Heart right ventricle (tissue), 16 donors: ENCODE measurements around the gene PRR29. TPM values are rescaled to one million over a fixed set of nuclear protein-coding genes. Genes with fewer than 3 reads are reported as not detected.

Experiments used
- ATAC-seq, 8 donors: fragments of 200-7000 bp; cut with Tn5 transposase; one replicate each; pipeline ENCODE4 v1.9.1; 2020; ENCODE audit warnings: mild to moderate bottlenecking in 8 of 8, moderate library complexity in 8 of 8, moderate number of reproducible peaks in 1 of 8
- DNase-seq, 2 donors: peaks; one replicate each; pipeline ENCODE4 v3.0.0-alpha.2; 2020
- H3K27ac ChIP-seq, 10 donors: fragments of 200-600 bp; sonication (generic) in 2 of 10; one replicate each; pipeline versions ENCODE4 v1.5.0 to v1.8.0; 2020 to 2022; ENCODE audit warnings: mild to moderate bottlenecking in 3 of 10
- H3K27me3 ChIP-seq, 7 donors: fragments of 200-600 bp; one replicate each; pipeline ENCODE4 v1.8.0; 2021 to 2022; ENCODE audit warnings: mild to moderate bottlenecking in 2 of 7
- H3K36me3 ChIP-seq, 9 donors: fragments of 200-600 bp; sonication (generic) in 1 of 9; one replicate each; pipeline versions ENCODE4 v1.5.0 to v1.8.0; 2020 to 2022; ENCODE audit warnings: mild to moderate bottlenecking in 2 of 9
- H3K4me1 ChIP-seq, 9 donors: fragments of 200-600 bp; sonication (generic) in 1 of 9; one replicate each; pipeline versions ENCODE4 v1.5.0 to v1.8.0; 2020 to 2022; ENCODE audit warnings: mild to moderate bottlenecking in 4 of 9
- H3K4me3 ChIP-seq, 10 donors: fragments of 200-600 bp; sonication (generic) in 2 of 10; one replicate each; pipeline versions ENCODE4 v1.5.0 to v1.8.0; 2020 to 2022; ENCODE audit warnings: mild to moderate bottlenecking in 7 of 10, moderate library complexity in 2 of 10
- H3K9me3 ChIP-seq, 11 donors: fragments of 200-600 bp in 10 of 11; sonication (generic) in 2 of 11; one replicate each; pipeline versions ENCODE4 v1.5.0 to v1.8.0; 2013 to 2022; ENCODE audit warnings: mild to moderate bottlenecking in 2 of 11, control low read depth in 1 of 11, moderate library complexity in 1 of 11
- WGBS, 2 donors: extraction: QIAGEN DNeasy Blood & Tissue Kit; methylation state at CpG; one replicate each; pipeline ENCODE4 v1.1.7; 2013; ENCODE audit warnings: inconsistent platforms in 1 of 2; 5-methylcytosine and 5-hydroxymethylcytosine counted together
- intact Hi-C, 10 donors: fragments of 100-400 bp; cut with DNase I; formaldehyde crosslinking; loops; one replicate each; pipeline versions ENCODE4 v1.11.1 to v1.14.2; 2022
- polyA plus RNA-seq, 2 donors: library from polyadenylated mRNA; stranded (reverse); fragments of 200-250 nt; gene quantifications; one replicate each; pipeline ENCODE4 v1.2.3, GENCODE V29; 2013
- total RNA-seq, 10 donors: library from RNA; stranded (reverse); fragmentation: NEBNext Ultra II Directional in 3 of 10; extraction: Animal tissue kit (Norgen Biotek cat#: 25700) in 3 of 10; gene quantifications; one replicate each; pipeline versions ENCODE4 v1.2.1 to v1.2.4, GENCODE V29; 2021 to 2023
- TF ChIP-seq, protein P1 (sequence below), 9 donors: fragments of 200-600 bp; sonication (generic) in 2 of 9; IDR thresholded peaks; one replicate each; pipeline versions ENCODE4 v1.5.0 to v1.8.0; 2021 to 2022; ENCODE audit warnings: antibody characterized with exemption in 9 of 9, mild to moderate bottlenecking in 5 of 9, moderate library complexity in 1 of 9
- donor health status: Arrhythmogenic right ventricular cardiomyopathy.
- donor health status: ischemic (EF 13 %, LVEDD 7.1; RV severe dilation, severe dysfunction).
- donor health status: healthy with polysubstance abuse.
- donor health status: DM: no; HTN: yes; CAD: no.
- donor health status: DM: no; HTN: no; CAD: no.
- donor health status: ischemic (EF 25% LVEDD 6.9; RV normal size, moderate dysfunction).
- donor health status: ischemic (EF 25% LVEDD 5.7; RV mildly dilated, moderate dysfunction).
- donor health status: healthy.
- donor health status: DM: yes; HTN: yes; CAD: no.
- donor health status: Ischemic cardiomyopathy.
- donor health status: ischemic (EF 35%, LVEDD 5.7; RV mildly dilated, moderate dysfunction).
- donor health status: nonischemic (EF 11% LVEDD 7.7; RV severe dilation, severe dysfunction).
- donor health status: DM: yes; HTN: yes; CAD: no.
- donor health status: PGD.
- donor health status: ischemic (EF 29% LVEDD 5.4; RV normal size, mild dysfunction).
- donor health status: nonischemic (EF 23%, LVEDD 6.1; RV moderate dilation, normal function).

Gene PRR29
- total and polyA plus RNA-seq, 12 donors = 0.21 to 0.66 (median 0.31) TPM; not detected in 4

DNA sequence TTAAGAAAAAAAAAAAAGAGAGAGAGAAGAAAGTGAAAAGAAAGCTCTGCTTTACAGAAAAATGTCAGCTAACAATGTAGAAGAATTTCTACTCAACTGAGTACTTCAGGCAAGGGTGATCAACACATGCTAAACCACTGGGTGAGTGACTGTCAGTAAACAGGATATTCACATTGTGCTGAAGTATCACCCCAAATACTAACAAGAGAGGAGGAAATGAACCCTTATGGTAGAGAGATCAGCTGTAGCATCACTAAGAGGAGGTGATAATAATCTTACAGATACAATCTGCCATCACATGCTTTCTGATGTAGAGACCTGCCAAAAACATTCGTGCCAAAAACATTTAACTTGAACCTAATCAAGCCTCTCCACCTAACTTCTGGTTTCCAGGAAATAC is 53.0 kb downstream of the PRR29 start:
- Histone ChIP-seq H3K9me3 (no peaks in the 10 kb centered on the region), H3K27me3 (no peaks in the 10 kb centered on the region), H3K27ac (peak overlapping the region in 1 of 10 donors; percentile 71), H3K36me3 (peaks cover 5 to 100% (median 36%) of the 10 kb centered on the region in 9 donors), H3K4me1 (peaks cover 0 to 10% (median 0%) of the 10 kb centered on the region in 9 donors), H3K4me3 (no peak overlapping the region)
- peak in 5 of 8 donors; percentile 46 to 75 (median 55) for ATAC-seq
- intact Hi-C loops = no loop called here
- DNase-seq = no peak
- 55 to 62% methylated on average over 1 of the region's 1 CpG for WGBS, 2 donors
- TF ChIP-seq, protein P1, sequence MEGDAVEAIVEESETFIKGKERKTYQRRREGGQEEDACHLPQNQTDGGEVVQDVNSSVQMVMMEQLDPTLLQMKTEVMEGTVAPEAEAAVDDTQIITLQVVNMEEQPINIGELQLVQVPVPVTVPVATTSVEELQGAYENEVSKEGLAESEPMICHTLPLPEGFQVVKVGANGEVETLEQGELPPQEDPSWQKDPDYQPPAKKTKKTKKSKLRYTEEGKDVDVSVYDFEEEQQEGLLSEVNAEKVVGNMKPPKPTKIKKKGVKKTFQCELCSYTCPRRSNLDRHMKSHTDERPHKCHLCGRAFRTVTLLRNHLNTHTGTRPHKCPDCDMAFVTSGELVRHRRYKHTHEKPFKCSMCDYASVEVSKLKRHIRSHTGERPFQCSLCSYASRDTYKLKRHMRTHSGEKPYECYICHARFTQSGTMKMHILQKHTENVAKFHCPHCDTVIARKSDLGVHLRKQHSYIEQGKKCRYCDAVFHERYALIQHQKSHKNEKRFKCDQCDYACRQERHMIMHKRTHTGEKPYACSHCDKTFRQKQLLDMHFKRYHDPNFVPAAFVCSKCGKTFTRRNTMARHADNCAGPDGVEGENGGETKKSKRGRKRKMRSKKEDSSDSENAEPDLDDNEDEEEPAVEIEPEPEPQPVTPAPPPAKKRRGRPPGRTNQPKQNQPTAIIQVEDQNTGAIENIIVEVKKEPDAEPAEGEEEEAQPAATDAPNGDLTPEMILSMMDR (IDR thresholded peaks at IDR 0.05) = no peak

DNA sequence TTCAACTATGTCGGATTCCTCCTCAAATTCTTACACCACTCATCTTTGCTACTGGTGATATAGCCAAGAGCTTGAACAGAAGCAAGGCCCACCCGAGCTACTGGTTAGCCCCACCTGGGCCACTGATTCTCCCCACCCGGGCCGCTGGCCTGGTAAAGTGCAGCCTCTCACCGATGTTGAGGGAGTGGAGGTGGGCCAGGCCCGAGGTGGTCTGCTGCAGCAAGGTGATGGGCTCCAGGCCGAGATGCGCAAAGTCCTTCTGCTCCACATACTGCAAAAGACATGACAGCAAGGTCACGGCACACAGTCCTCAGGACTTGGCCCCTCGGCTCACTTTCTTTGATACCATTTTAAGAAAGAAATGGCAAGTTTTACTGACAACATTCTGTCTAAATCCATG is 55.0 kb downstream of the PRR29 start:
- Histone ChIP-seq H3K9me3 (no peaks in the 10 kb centered on the region), H3K4me1 (peaks cover 0 to 10% (median 0%) of the 10 kb centered on the region in 9 donors), H3K27me3 (no peaks in the 10 kb centered on the region), H3K27ac (no peak overlapping the region), H3K4me3 (no peak overlapping the region), H3K36me3 (peaks cover 0 to 100% (median 44%) of the 10 kb centered on the region in 9 donors)
- intact Hi-C loops = no loop called here
- WGBS, 2 donors = 94 to 97% methylated on average over 10 of the region's 10 CpGs
- ATAC-seq (no peak), DNase-seq (no peak)
- TF ChIP-seq, protein P1 (IDR thresholded peaks at IDR 0.05) = no peak

Other genes with a start within 250 kb of the PRR29 start
- 100 to 1,000 TPM in 3 of 10 donors, 10 to 100 TPM in 7; 76.7 to 153 (median 90.6) TPM for gene CCDC47, start 224.8 kb upstream of the PRR29 start, total RNA-seq
- gene CCDC47, start 224.8 kb upstream of the PRR29 start, polyA plus RNA-seq = 10 to 100 TPM; 32.0 to 86.7 TPM
- gene DDX42, start 224.2 kb upstream of the PRR29 start, total RNA-seq = 10 to 100 TPM; 54.8 to 69.9 (median 65.0) TPM
- 10 to 100 TPM; 27.7 to 56.4 TPM for gene DDX42, start 224.2 kb upstream of the PRR29 start, polyA plus RNA-seq
- gene PSMC5, start 170.9 kb upstream of the PRR29 start, total RNA-seq = 100 to 1,000 TPM in 9 of 10 donors, 10 to 100 TPM in 1; 92.9 to 153 (median 119) TPM
- gene PSMC5, start 170.9 kb upstream of the PRR29 start, polyA plus RNA-seq = 100 to 1,000 TPM; 161 to 228 TPM
- gene FTSJ3, start 170.7 kb upstream of the PRR29 start, total RNA-seq = 10 to 100 TPM; 17.5 to 43.0 (median 28.4) TPM
- gene FTSJ3, start 170.7 kb upstream of the PRR29 start, polyA plus RNA-seq = 10 to 100 TPM; 14.0 to 29.9 TPM
- 10 to 100 TPM; 11.6 to 35.7 (median 17.3) TPM for gene SMARCD2, start 155.7 kb upstream of the PRR29 start, total RNA-seq
- 10 to 100 TPM; 23.6 to 31.3 TPM for gene SMARCD2, start 155.7 kb upstream of the PRR29 start, polyA plus RNA-seq
- not detected for gene CSH2, start 124.7 kb upstream of the PRR29 start, total RNA-seq
- not detected for gene CSH2, start 124.7 kb upstream of the PRR29 start, polyA plus RNA-seq
- gene GH2, start 116.4 kb upstream of the PRR29 start, total RNA-seq = not detected
- not detected for gene GH2, start 116.4 kb upstream of the PRR29 start, polyA plus RNA-seq
- gene CSH1, start 101.8 kb upstream of the PRR29 start, total RNA-seq = not detected
- not detected for gene CSH1, start 101.8 kb upstream of the PRR29 start, polyA plus RNA-seq
- gene CSHL1, start 87.1 kb upstream of the PRR29 start, total RNA-seq = not detected
- gene CSHL1, start 87.1 kb upstream of the PRR29 start, polyA plus RNA-seq = not detected
- not detected for gene GH1, start 79.5 kb upstream of the PRR29 start, total RNA-seq
- gene GH1, start 79.5 kb upstream of the PRR29 start, polyA plus RNA-seq = not detected
- gene CD79B, start 66.0 kb upstream of the PRR29 start, total RNA-seq = 1 to 10 TPM; 2.2 to 7.8 (median 3.4) TPM
- gene CD79B, start 66.0 kb upstream of the PRR29 start, polyA plus RNA-seq = 10 to 100 TPM in 1 of 2 donors, 1 to 10 TPM in 1; 5.8 to 11.6 TPM
- 1 to 10 TPM in 1 of 10 donors, under 1 TPM in 9; 0.19 to 2.4 (median 0.53) TPM for gene SCN4A, start 25.4 kb upstream of the PRR29 start, total RNA-seq
- gene SCN4A, start 25.4 kb upstream of the PRR29 start, polyA plus RNA-seq = 1 to 10 TPM in 1 of 2 donors, under 1 TPM in 1; 0.33 to 2.9 TPM
- gene ICAM2, start 22.3 kb downstream of the PRR29 start, total RNA-seq = 10 to 100 TPM; 25.2 to 70.2 (median 32.4) TPM
- 100 to 1,000 TPM in 1 of 2 donors, 10 to 100 TPM in 1; 83.9 to 117 TPM for gene ICAM2, start 22.3 kb downstream of the PRR29 start, polyA plus RNA-seq
- gene ERN1, start 131.8 kb downstream of the PRR29 start, total RNA-seq = 10 to 100 TPM in 3 of 10 donors, 1 to 10 TPM in 7; 5.0 to 16.6 (median 7.6) TPM
- 1 to 10 TPM; 2.2 to 2.9 TPM for gene ERN1, start 131.8 kb downstream of the PRR29 start, polyA plus RNA-seq